SKM-1 (cell line): ENCODE results near the gene USP3.

Source experiments
- DNase-seq: peaks from one replicate; lab custom pipeline; 2025; ENCODE audit not compliant: unreplicated experiment; lab: John Stamatoyannopoulos, UW

The USP3 gene

GRCh38 chr15:63504247-63504978, at the start of gene USP3:
TSS of gene USP3 (plus strand) at chr15:63504593. CDS start at chr15:63504740, 147 bp downstream.
- DNase-seq, result peak; percentile 77

- peak; percentile 51 for DNase-seq
Measured at GRCh38 chr15:63456258-63456657, 48.1 kb upstream of the USP3 start.

GRCh38 chr15:63457379-63457778, 47.0 kb upstream of the USP3 start:
- no peak for DNase-seq

GRCh38 chr15:63458026-63458425, 46.4 kb upstream of the USP3 start:
- DNase-seq, result no peak

- no peak for DNase-seq
Measured at GRCh38 chr15:63458794-63459395, 45.5 kb upstream of the USP3 start.

GRCh38 chr15:63460210-63461155, 43.9 kb upstream of the USP3 start:
- DNase-seq, result no peak

GRCh38 chr15:63461230-63461985, 43.0 kb upstream of the USP3 start:
- no peak for DNase-seq

GRCh38 chr15:63462088-63462487, 42.3 kb upstream of the USP3 start:
- no peak for DNase-seq

GRCh38 chr15:63463036-63463435, 41.4 kb upstream of the USP3 start:
- no peak for DNase-seq

GRCh38 chr15:63463793-63464192, 40.6 kb upstream of the USP3 start:
- no peak for DNase-seq

- no peak for DNase-seq
Measured at GRCh38 chr15:63465104-63465503, 39.3 kb upstream of the USP3 start.

GRCh38 chr15:63466378-63467192, 37.8 kb upstream of the USP3 start:
- DNase-seq, result peak; percentile 46

- DNase-seq, result no peak
Measured at GRCh38 chr15:63469190-63469589, 35.2 kb upstream of the USP3 start.

GRCh38 chr15:63469984-63470383, 34.4 kb upstream of the USP3 start:
- no peak for DNase-seq

- no peak for DNase-seq
Measured at GRCh38 chr15:63473007-63473748, 31.2 kb upstream of the USP3 start.

GRCh38 chr15:63473749-63473998, 30.7 kb upstream of the USP3 start:
- no peak for DNase-seq

- no peak for DNase-seq
Measured at GRCh38 chr15:63473999-63474809, 30.2 kb upstream of the USP3 start.

GRCh38 chr15:63474810-63475316, 29.5 kb upstream of the USP3 start:
- DNase-seq, result peak; percentile 18

- DNase-seq, result no peak
Measured at GRCh38 chr15:63475707-63476106, 28.7 kb upstream of the USP3 start.
